HG02610 (cell line): ENCODE measurements around the gene INPP5A.

ENCODE experiments used
- ATAC-seq: cut with Tn5 transposase; IDR thresholded peaks from one replicate; pipeline ENCODE4 v1.9.1; 2021; ENCODE audit warnings: mild to moderate bottlenecking, moderate library complexity; ENCODE audit not compliant: unreplicated experiment

The INPP5A gene

GRCh38 chr10:132712291-132712690, 174.7 kb downstream of the INPP5A start:
- ATAC-seq = no peak

- no peak for ATAC-seq
Observed at GRCh38 chr10:132712743-132713142, 175.2 kb downstream of the INPP5A start.

- ATAC-seq = no peak
Observed at GRCh38 chr10:132713421-132714095, 176.0 kb downstream of the INPP5A start.

- ATAC-seq = no peak
Observed at GRCh38 chr10:132714096-132714985, 176.8 kb downstream of the INPP5A start.

GRCh38 chr10:132714986-132715775, 177.6 kb downstream of the INPP5A start:
- ATAC-seq = no peak

GRCh38 chr10:132715776-132716680, 178.4 kb downstream of the INPP5A start:
- ATAC-seq = no peak

- ATAC-seq = no peak
Observed at GRCh38 chr10:132716691-132717490, 179.3 kb downstream of the INPP5A start.

GRCh38 chr10:132721725-132722124, 184.1 kb downstream of the INPP5A start:
- ATAC-seq = no peak

- ATAC-seq = no peak
Observed at GRCh38 chr10:132722394-132723329, 185.1 kb downstream of the INPP5A start.

GRCh38 chr10:132723330-132723970, 185.9 kb downstream of the INPP5A start:
- no peak for ATAC-seq

GRCh38 chr10:132724446-132724845, 186.9 kb downstream of the INPP5A start:
- ATAC-seq = no peak

GRCh38 chr10:132725202-132725601, 187.6 kb downstream of the INPP5A start:
- no peak for ATAC-seq

GRCh38 chr10:132726194-132726593, 188.6 kb downstream of the INPP5A start:
- ATAC-seq = no peak

- ATAC-seq = no peak
Observed at GRCh38 chr10:132726951-132727350, 189.4 kb downstream of the INPP5A start.

- ATAC-seq = no peak
Observed at GRCh38 chr10:132727411-132727810, 189.8 kb downstream of the INPP5A start.

- no peak for ATAC-seq
Observed at GRCh38 chr10:132728321-132728720, 190.7 kb downstream of the INPP5A start.

GRCh38 chr10:132728741-132729140, 191.2 kb downstream of the INPP5A start:
- no peak for ATAC-seq
